Measurements from ENCODE around the gene DHX40.

The DHX40 gene

GRCh38 chr17:59526451-59526850 is 39.0 kb upstream of the DHX40 start:
- in situ Hi-C loops (cut with MboI; ENCODE audit: low sequenced_read_pairs, unreplicated experiment): no loop called here
- TF ChIP-seq CTCF (IDR thresholded peaks at IDR 0.05; ENCODE audit: borderline replicate concordance, control extremely low read depth, extremely low read depth, insufficient read depth, missing control alignments): no peak
- no peak for DNase-seq (ENCODE audit: low spot score)

- no peak for DNase-seq (ENCODE audit: low spot score)
- in situ Hi-C loops (cut with MboI; ENCODE audit: low sequenced_read_pairs, unreplicated experiment): no loop called here
- no peak for TF ChIP-seq CTCF (IDR thresholded peaks at IDR 0.05; ENCODE audit: borderline replicate concordance, control extremely low read depth, extremely low read depth, insufficient read depth, missing control alignments)
Measured at GRCh38 chr17:59527325-59527917, 38.0 kb upstream of the DHX40 start.

GRCh38 chr17:59527931-59528330 is 37.5 kb upstream of the DHX40 start:
- DNase-seq (ENCODE audit: low spot score): no peak
- TF ChIP-seq CTCF (IDR thresholded peaks at IDR 0.05; ENCODE audit: borderline replicate concordance, control extremely low read depth, extremely low read depth, insufficient read depth, missing control alignments): no peak
- in situ Hi-C loops (cut with MboI; ENCODE audit: low sequenced_read_pairs, unreplicated experiment): no loop called here

- in situ Hi-C loops (cut with MboI; ENCODE audit: low sequenced_read_pairs, unreplicated experiment): no loop called here
- DNase-seq (ENCODE audit: low spot score): no peak
- TF ChIP-seq CTCF (IDR thresholded peaks at IDR 0.05; ENCODE audit: borderline replicate concordance, control extremely low read depth, extremely low read depth, insufficient read depth, missing control alignments): no peak
Measured at GRCh38 chr17:59530531-59530930, 34.9 kb upstream of the DHX40 start.

GRCh38 chr17:59533694-59534093 is 31.7 kb upstream of the DHX40 start:
- in situ Hi-C loops (cut with MboI; ENCODE audit: low sequenced_read_pairs, unreplicated experiment): no loop called here
- TF ChIP-seq CTCF (IDR thresholded peaks at IDR 0.05; ENCODE audit: borderline replicate concordance, control extremely low read depth, extremely low read depth, insufficient read depth, missing control alignments): no peak
- no peak for DNase-seq (ENCODE audit: low spot score)

GRCh38 chr17:59534583-59534982 is 30.8 kb upstream of the DHX40 start:
- no peak for TF ChIP-seq CTCF (IDR thresholded peaks at IDR 0.05; ENCODE audit: borderline replicate concordance, control extremely low read depth, extremely low read depth, insufficient read depth, missing control alignments)
- in situ Hi-C loops (cut with MboI; ENCODE audit: low sequenced_read_pairs, unreplicated experiment): no loop called here
- no peak for DNase-seq (ENCODE audit: low spot score)
